Sigmoid colon (tissue), 7 donors: Measurements from ENCODE around the gene FRS2. TPM values are rescaled to one million over a fixed set of nuclear protein-coding genes. Genes with fewer than 3 reads are reported as not detected.

Experiments
- DNase-seq: peaks from one replicate; pipeline ENCODE4 v3.0.0-alpha.2; 2019
- H3K27ac ChIP-seq, 4 donors: fragments of 200-600 bp; sonication (generic); one replicate each; pipeline ENCODE4 v1.5.1; 2016 to 2019; ENCODE audit warnings: mild to moderate bottlenecking in 1 of 4
- H3K27me3 ChIP-seq, 3 donors: fragments of 200-600 bp; sonication (generic); one replicate each; pipeline ENCODE4 v1.5.1; 2019; ENCODE audit warnings: mild to moderate bottlenecking in 1 of 3
- H3K36me3 ChIP-seq, 4 donors: fragments of 200-600 bp; sonication (generic); one replicate each; pipeline ENCODE4 v1.5.1; 2016 to 2019
- H3K4me1 ChIP-seq, 4 donors: fragments of 200-600 bp; sonication (generic); one replicate each; pipeline ENCODE4 v1.5.1; 2017 to 2019
- H3K4me3 ChIP-seq, 4 donors: fragments of 200-600 bp; sonication (generic); one replicate each; pipeline ENCODE4 v1.5.1; 2017 to 2019; ENCODE audit warnings: mild to moderate bottlenecking in 2 of 4, moderate library complexity in 1 of 4
- H3K9me3 ChIP-seq, 4 donors: fragments of 200-600 bp in 3 of 4; sonication (generic) in 3 of 4; one replicate each; pipeline versions ENCODE4 v1.5.1 to v1.6.1; 2013 to 2019
- EP300 ChIP-seq, 4 donors: sonication (generic); formaldehyde crosslinking; IDR thresholded peaks; one replicate each; pipeline ENCODE4 v1.6.1; 2017; ENCODE audit warnings: antibody characterized with exemption in 4 of 4
- POLR2A ChIP-seq, 2 donors: fragments of 450-650 bp; IDR thresholded peaks; one replicate each; pipeline ENCODE4 v1.6.1; 2016; ENCODE audit warnings: antibody characterized with exemption in 2 of 2, mild to moderate bottlenecking in 2 of 2, moderate library complexity in 2 of 2
- POLR2AphosphoS5 ChIP-seq, 4 donors: sonication (generic); formaldehyde crosslinking; IDR thresholded peaks; one replicate each; pipeline ENCODE4 v1.6.1; 2017; ENCODE audit warnings: antibody characterized with exemption in 4 of 4
- WGBS, 2 donors: extraction: QIAGEN DNeasy Blood & Tissue Kit; methylation state at CpG; one replicate each; pipeline ENCODE4 v1.1.7; 2013; 5-methylcytosine and 5-hydroxymethylcytosine counted together
- intact Hi-C: fragments of 100-400 bp; cut with DNase I; formaldehyde crosslinking; loops from one replicate; pipeline ENCODE4 v1.15.1; 2023
- polyA plus RNA-seq, 3 donors: library from polyadenylated mRNA; stranded (reverse); fragments of 200-250 nt; gene quantifications; one replicate each; pipeline ENCODE4 v1.2.3, GENCODE V29; 2013
- total RNA-seq, 4 donors: library from RNA; depleted of rRNA; stranded (reverse); fragments of >200 nt; gene quantifications; one replicate each; pipeline ENCODE4 v1.1.0, GENCODE V29; 2016
- TF ChIP-seq, protein P1 (sequence below), 4 experiments: fragments of 450-650 bp in 3 of 4; fragments of 200-600 bp in 1 of 4; IDR thresholded peaks; one replicate each; pipeline ENCODE4 v1.5.1; 2016 to 2019; ENCODE audit warnings: antibody characterized with exemption in 4 of 4, mild to moderate bottlenecking in 3 of 4, moderate library complexity in 2 of 4
- donor health status: healthy with polysubstance abuse.
- donor health status: Bipolar disorder and iron deficiency.
- donor health status: healthy.

Gene FRS2
- total and polyA plus RNA-seq, 7 donors: 7.6 to 48.4 (median 33.8) TPM

DNA sequence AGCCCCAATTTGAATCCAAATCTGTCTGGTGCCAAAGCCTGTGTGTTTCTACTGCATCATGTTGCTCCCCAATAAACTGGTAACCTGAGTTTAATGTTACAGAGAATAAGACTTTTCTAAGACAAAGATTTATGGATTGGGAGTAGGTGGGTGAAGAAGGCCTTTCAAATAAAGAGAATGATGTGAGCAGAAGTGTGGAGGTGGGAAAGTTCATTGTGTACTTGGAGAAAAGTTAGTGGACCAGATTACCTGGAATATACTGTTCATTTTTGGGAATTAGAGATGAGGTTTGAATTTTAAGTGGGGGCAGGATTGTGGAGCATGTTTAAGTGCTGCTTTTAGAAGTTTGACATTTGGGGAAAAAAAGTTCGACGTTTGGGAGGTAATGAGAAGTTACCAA, 3.1 kb downstream of the FRS2 start:
- Histone ChIP-seq H3K27me3 (no peaks in the 10 kb centered on the region), H3K36me3 (no peaks in the 10 kb centered on the region), H3K4me3 (no peak overlapping the region), H3K9me3 (no peaks in the 10 kb centered on the region), H3K4me1 (peaks cover 0 to 66% (median 61%) of the 10 kb centered on the region in 4 donors), H3K27ac (peak overlapping the region in 1 of 4 donors; percentile 56)
- 83% methylated on average over 2 of the region's 2 CpGs for WGBS, 2 donors
- DNase-seq: no peak
- intact Hi-C loops: loop anchor here (5.0 kb wide), 3 partner anchors 39 to 116 kb away; partner anchors contain the start of genes CCT2 and YEATS4
- TF ChIP-seq POLR2A (IDR thresholded peaks at IDR 0.05): no peak
- TF ChIP-seq EP300 (IDR thresholded peaks at IDR 0.05): no peak
- TF ChIP-seq POLR2AphosphoS5 (IDR thresholded peaks at IDR 0.05): no peak
- TF ChIP-seq, protein P1, sequence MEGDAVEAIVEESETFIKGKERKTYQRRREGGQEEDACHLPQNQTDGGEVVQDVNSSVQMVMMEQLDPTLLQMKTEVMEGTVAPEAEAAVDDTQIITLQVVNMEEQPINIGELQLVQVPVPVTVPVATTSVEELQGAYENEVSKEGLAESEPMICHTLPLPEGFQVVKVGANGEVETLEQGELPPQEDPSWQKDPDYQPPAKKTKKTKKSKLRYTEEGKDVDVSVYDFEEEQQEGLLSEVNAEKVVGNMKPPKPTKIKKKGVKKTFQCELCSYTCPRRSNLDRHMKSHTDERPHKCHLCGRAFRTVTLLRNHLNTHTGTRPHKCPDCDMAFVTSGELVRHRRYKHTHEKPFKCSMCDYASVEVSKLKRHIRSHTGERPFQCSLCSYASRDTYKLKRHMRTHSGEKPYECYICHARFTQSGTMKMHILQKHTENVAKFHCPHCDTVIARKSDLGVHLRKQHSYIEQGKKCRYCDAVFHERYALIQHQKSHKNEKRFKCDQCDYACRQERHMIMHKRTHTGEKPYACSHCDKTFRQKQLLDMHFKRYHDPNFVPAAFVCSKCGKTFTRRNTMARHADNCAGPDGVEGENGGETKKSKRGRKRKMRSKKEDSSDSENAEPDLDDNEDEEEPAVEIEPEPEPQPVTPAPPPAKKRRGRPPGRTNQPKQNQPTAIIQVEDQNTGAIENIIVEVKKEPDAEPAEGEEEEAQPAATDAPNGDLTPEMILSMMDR (IDR thresholded peaks at IDR 0.05): no peak

DNA sequence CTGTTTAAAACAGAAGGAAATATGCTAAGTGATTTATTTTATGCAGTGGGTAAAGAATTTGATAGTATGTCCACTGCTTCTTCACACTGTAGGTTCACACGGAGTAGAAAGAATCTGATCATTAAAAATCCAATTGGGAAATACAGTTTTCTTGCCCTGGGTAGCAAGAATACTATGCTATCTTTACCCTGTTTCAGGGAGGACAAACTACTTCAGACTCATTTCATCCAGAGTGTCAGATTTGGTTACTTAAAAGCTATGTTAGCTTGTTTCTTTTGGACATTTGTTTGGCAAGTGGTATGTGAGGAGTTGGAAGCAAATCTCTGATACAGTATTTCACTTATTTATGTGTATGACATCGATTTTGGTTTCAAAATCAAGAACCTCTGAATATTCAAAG, 4.3 kb downstream of the FRS2 start:
- no peaks in the 10 kb centered on the region for H3K9me3 ChIP-seq
- TF ChIP-seq POLR2A (IDR thresholded peaks at IDR 0.05) (no peak), EP300 (IDR thresholded peaks at IDR 0.05) (no peak), POLR2AphosphoS5 (IDR thresholded peaks at IDR 0.05) (no peak)
- TF ChIP-seq, protein P1 (IDR thresholded peaks at IDR 0.05): no peak
- H3K4me3 ChIP-seq: no peak overlapping the region
- intact Hi-C loops: loop anchor here (5.0 kb wide), 3 partner anchors 38 to 117 kb away; partner anchors contain the start of genes CCT2 and YEATS4
- DNase-seq: no peak
- 53 to 73% methylated on average over 2 of the region's 2 CpGs for WGBS, 2 donors
- H3K4me1 ChIP-seq: peaks cover 0 to 70% (median 66%) of the 10 kb centered on the region in 4 donors
- no peaks in the 10 kb centered on the region for H3K36me3 ChIP-seq
- H3K27me3 ChIP-seq: no peaks in the 10 kb centered on the region
- peak overlapping the region; percentile 49 to 74 (median 59) for H3K27ac ChIP-seq

DNA sequence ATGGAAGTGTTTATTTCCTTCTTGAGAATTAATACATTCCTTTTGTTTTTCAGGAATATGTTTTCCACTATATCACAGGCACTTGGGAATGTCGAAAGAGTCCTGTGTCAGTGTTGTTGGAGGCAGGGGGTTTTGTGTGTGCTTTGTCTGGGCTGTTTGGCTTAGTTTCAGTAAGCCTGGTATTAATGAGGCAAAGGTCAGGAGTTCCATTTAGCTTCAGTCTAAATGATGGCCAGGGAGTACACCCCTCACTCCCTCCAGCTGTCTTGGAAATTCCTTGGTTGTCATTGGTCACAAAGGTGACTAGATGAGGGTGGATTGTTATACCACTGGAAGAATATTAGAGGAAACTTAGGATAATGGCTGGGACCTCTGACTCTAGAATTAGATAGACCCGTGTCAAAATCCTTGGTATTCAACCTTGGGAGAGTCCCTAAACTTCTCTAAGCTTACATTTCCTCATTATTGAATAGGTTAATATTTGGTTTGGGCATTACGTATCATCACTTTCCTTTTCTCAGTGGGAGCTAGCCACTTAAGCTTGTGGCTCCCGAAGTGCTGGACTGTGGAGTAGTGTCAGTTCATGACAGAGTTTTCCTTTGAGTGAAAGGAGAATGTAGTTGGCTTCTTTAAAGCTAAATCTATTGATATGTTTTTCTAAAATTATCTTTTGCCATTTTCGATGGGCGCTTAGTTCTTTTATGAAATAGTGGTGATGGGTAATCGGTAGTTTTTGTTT, 5.2 kb downstream of the FRS2 start:
- intact Hi-C loops: no loop called here
- DNase-seq: no peak
- TF ChIP-seq POLR2AphosphoS5 (IDR thresholded peaks at IDR 0.05) (no peak), EP300 (IDR thresholded peaks at IDR 0.05) (no peak), POLR2A (IDR thresholded peaks at IDR 0.05) (no peak)
- TF ChIP-seq, protein P1 (IDR thresholded peaks at IDR 0.05): no peak
- Histone ChIP-seq H3K27ac (peak overlapping the region; percentile 49 to 74 (median 58)), H3K36me3 (no peaks in the 10 kb centered on the region), H3K9me3 (no peaks in the 10 kb centered on the region), H3K27me3 (no peaks in the 10 kb centered on the region), H3K4me1 (peaks cover 0 to 72% (median 65%) of the 10 kb centered on the region in 4 donors), H3K4me3 (peak overlapping the region in 2 of 4 donors; percentile 7 to 11)
- WGBS, 2 donors: 76 to 80% methylated on average over 7 of the region's 7 CpGs

DNA sequence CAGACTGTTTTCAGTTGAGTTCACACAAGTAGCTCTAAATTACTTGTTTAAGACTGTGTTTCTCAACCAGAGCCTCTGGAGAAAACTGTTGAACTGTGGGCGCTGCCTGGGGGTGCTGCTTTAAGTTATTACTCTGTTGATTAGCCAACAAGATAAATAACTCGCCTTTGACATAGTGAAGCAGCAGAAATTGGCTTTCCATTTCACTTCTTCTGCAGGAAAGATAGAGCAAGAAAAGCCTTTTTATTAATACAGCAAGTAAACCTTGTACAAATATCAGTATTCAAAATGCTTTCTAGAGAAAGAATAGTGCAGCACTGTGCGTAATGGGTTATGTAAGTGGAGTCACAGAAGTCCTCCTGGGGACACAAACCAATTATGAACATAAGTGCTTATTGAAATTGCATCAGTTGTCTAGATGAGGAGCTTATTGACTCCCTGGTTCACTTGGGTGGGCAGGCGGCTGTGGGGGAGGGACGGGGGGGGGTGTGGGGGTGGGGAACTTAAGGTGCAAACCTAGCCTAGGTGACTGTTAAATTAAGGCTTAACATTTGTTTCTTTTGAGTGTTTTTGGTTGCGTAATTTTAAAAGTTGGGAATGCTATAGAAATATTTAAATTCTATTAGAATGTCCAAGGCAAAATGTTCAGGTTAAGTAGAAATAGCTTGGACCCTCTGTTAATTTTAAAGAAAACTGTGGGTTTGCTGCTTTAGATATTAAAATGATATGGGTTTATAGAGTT, 6.3 kb downstream of the FRS2 start:
- TF ChIP-seq, protein P1 (IDR thresholded peaks at IDR 0.05): no peak
- DNase-seq: no peak
- Histone ChIP-seq H3K4me1 (peaks cover 0 to 68% (median 61%) of the 10 kb centered on the region in 4 donors), H3K27me3 (no peaks in the 10 kb centered on the region), H3K9me3 (no peaks in the 10 kb centered on the region), H3K27ac (peak overlapping the region; percentile 49 to 74 (median 58)), H3K36me3 (no peaks in the 10 kb centered on the region), H3K4me3 (peak overlapping the region in 2 of 4 donors; percentile 7 to 11)
- intact Hi-C loops: no loop called here
- 75 to 78% methylated on average over 6 of the region's 6 CpGs for WGBS, 2 donors
